ENCODE results near the gene ATOSA.

DNA sequence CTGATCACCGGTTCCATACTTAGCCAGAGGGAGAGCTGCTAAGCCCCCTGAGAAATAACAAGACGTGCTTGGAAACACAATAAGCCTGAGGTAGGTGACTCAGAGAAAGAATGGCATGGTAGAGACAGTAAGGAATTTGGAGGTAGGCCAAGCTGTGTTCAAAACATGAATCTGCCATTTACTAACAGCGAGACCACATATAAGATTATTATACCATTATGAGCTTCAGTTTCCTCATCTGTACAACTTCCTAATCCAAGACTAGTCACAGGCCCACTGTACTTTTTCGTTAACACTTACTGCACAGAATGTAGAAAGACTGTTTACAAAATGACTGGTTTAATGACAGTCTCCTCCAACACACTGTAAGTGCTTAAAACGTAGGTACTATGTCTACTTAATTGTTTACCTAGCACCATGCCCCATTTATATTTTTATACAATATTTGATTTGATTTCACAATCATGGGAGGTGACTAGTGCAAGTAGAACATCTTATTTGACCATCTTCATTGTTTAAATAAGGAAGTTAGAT is 25.7 kb downstream of the ATOSA start:
- TF ChIP-seq EZH2phosphoT487 (IDR thresholded peaks at IDR 0.05; ENCODE audit: low read depth, severe bottlenecking, unreplicated experiment), result no peak
- TF ChIP-seq, protein P1, sequence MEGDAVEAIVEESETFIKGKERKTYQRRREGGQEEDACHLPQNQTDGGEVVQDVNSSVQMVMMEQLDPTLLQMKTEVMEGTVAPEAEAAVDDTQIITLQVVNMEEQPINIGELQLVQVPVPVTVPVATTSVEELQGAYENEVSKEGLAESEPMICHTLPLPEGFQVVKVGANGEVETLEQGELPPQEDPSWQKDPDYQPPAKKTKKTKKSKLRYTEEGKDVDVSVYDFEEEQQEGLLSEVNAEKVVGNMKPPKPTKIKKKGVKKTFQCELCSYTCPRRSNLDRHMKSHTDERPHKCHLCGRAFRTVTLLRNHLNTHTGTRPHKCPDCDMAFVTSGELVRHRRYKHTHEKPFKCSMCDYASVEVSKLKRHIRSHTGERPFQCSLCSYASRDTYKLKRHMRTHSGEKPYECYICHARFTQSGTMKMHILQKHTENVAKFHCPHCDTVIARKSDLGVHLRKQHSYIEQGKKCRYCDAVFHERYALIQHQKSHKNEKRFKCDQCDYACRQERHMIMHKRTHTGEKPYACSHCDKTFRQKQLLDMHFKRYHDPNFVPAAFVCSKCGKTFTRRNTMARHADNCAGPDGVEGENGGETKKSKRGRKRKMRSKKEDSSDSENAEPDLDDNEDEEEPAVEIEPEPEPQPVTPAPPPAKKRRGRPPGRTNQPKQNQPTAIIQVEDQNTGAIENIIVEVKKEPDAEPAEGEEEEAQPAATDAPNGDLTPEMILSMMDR (IDR thresholded peaks at IDR 0.05; ENCODE audit: poor library complexity), result no peak
- no peak for TF ChIP-seq EZH2 (IDR thresholded peaks at IDR 0.05; ENCODE audit: borderline replicate concordance)
